NOMO-1 treated with DMSO at 0.1 percent for 48 hours (cell line): ENCODE data around the gene TMC8.
A peak's percentile ranks its signal among the peaks of the same experiment; 100 is the strongest.

Experiments used
- DNase-seq: peaks from one replicate; lab custom pipeline; 2025; ENCODE audit not compliant: unreplicated experiment; lab: John Stamatoyannopoulos, UW

TMC8 gene

DNA sequence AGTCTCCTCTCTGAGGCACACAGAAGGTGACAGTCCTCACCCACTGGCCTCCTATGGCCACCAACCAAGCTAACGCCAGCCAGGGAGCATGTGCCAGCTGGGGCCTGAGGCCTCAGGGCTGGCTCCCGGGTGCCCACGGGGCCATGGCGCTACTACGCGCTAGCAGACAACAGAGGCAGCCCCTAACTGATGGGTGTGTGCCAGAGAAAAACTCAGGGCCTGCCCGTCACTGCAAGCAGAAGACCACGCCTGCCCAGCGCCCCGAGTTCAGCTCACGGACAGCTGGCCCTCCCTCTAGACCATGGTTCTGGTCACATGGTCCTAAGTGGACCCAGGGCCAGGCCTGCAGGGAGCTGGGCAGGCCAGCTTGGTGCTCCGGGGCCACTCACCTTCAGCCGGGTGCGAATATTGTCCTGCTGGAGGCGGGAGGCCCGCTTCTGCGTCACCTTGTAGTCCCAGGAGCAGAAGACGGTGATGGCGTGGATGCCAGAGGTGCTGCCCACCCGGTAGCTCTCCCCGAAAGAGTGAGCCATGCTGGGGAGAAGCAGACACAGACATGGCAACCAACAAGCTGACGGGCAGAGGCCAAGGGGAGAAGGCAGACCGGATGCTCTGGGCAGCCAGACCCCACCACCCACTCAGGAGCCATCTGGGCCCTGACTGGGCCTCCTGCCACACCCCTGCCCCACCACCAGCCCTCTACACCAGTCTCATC lies 8.2 kb upstream of the TMC8 start:
- DNase-seq, result no peak

- no peak for DNase-seq
These were observed 7.7 kb upstream of the TMC8 start for GRCh38 chr17:78122931-78123249.

GRCh38 chr17:78123258-78123929 lies 7.2 kb upstream of the TMC8 start:
- no peak for DNase-seq

- peak; percentile 92 for DNase-seq
These were observed 6.3 kb upstream of the TMC8 start for GRCh38 chr17:78124081-78124835.

DNA sequence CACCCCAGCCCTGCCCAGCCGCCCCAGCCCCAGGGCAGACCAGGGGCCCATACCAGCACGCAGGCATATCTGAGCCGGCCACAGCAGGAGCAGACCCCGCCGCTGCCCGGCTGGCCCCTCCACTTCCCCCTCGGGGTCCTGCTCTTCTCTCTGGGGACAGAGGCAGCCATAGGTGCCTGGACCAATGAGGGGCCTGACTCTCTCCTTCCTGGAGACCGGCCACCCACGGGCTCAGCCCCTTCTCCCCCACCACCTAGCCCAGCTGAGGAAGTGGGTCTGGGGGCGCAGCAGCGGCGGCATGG lies 5.8 kb upstream of the TMC8 start:
- DNase-seq, result no peak

GRCh38 chr17:78125138-78125913 lies 5.2 kb upstream of the TMC8 start:
- no peak for DNase-seq

DNA sequence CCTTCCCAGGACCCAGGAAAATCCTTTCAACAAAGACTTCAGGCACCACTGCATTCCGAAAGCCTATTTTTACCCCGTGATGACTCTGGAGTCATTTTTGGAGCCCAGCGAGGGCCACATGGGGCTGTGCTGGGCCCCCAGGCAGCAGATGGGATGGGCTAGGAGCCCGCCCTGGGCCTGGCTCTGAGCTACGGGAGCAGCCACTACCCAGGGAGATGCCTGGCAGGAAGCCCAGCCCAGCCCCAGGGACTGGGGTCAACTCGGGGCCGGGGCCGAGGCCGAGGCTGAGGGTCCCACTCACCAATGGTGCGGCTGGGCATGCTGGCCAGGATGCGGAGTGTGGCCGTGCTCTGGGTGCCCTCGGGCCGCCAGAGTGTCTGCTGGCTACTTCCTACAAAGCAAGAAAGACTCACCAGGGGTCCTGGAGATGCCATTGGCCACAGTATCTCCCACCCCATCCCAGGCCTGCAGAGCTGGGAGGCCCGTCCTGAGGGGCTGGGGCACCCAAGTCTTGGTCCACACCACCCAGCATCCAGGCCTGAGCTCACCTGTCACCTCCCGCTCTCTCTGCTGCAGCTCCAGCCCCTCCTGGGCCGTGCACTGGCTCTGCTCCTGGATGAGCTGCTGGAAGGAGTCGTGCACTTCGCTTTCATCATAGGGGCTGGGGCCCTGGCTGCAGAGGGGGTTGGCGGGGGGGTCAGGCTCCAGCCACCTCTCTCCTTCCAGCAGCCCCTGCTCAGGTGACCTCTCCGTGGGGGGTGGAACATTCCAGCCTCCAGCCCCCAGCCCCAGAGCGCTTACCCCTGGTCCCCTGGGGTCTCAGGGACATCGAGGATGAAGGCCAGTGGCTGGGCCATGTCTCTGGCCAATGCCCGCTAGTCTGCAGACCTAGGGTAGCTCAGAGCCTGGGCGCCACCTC lies 4.3 kb upstream of the TMC8 start:
- DNase-seq, result no peak

DNA sequence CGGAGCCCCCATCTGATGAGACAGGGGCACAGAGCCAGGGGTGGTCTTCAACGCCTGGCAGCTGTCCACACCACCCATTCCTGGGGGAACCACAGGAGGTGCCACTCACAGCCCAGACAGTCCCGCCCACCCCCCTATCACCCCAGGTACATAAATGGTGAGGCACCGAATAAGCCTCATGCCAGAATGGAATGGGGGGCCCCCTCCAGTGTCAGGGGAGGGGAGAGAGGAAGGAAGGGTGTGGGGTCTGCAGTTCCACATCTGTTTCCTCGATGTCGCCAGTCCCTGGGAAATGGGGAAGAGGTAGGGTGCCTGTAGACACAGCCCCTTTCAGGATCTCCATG lies 3.7 kb upstream of the TMC8 start:
- DNase-seq, result no peak

- DNase-seq, result peak; percentile 86
These were observed 3.2 kb upstream of the TMC8 start for GRCh38 chr17:78127239-78127887.

GRCh38 chr17:78127888-78128550 lies 2.6 kb upstream of the TMC8 start:
- no peak for DNase-seq

DNA sequence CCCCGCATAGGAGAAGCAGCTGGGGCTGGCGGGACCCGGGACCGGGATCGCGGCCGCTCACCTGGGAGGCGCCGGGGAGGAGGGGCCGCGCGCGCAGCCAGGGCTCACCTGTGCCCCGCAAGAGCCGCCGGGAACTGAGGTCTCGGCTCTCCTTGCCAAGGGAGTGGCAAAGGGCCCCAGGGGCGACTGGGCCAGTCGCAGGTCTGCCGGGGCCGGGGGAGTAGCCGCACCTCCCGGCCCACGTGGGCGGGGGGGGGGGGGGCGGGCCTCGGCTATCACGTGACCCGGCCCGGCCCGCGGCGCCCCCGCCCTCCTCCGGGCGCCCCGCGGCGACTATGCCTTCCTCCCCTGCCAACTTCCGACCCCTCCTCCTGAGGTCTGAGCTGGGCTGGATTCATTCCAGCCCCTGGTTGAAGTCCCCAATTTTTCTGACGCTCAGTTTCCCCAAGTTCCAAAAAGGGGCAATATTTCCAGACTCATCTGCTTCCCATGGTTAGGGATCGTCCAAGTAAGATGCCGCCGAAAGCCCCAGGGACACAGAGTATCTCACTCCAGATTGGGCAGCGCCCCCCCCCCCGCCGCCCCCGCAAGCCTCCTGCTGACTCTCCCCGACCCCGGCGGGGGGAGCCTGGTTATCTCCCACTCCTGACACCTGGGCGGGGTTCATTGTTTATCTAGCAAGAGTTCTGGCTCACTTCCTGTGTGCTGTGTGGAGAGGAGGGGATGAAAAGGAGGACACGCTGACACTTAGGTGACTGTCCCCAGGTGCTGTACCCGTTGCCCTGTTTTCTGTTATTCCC lies 1.8 kb upstream of the TMC8 start, which contains the start of gene TMC6:
Gene TMC6 (minus strand): TSS at position 205 of the 800 bp plus-strand sequence. CDS start 1,923 bp downstream, outside the sequence.
- peak; percentile 54 for DNase-seq

DNA sequence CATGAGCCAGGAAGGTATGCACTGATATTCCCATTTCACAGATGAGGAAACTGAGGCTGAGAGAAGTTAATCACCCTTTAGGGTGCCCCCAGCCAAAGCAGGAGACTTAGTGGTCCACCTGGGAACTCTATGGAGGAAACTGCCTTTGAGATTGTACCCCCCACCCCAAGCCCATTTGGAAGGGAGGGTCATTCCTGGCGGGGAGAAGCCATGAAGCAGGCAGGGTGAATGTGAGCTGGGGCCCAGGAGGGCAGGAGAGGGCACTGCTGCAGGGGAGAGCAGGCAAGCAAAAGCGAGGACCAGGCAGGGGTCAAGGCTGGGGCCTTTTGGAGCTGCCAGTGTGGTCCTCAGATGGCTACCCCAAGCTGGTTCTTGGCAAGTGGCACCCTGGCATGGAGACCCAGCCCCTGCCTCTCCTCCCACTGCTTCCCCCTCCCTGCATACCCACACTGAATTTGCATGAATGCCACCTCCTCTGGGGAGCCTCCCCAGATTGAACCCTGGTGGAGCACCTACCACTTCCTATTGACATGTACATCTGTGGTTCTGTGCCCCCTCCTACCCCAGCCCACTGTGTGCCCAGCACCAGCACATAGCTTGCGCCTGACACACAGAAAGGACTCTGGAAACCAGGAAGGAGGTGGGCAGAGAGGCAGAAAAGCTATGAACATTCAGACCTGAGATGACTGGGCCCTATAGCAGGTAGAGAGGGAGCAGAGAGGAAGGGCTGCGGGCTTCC lies 1.1 kb upstream of the TMC8 start:
- peak; percentile 22 for DNase-seq

DNA sequence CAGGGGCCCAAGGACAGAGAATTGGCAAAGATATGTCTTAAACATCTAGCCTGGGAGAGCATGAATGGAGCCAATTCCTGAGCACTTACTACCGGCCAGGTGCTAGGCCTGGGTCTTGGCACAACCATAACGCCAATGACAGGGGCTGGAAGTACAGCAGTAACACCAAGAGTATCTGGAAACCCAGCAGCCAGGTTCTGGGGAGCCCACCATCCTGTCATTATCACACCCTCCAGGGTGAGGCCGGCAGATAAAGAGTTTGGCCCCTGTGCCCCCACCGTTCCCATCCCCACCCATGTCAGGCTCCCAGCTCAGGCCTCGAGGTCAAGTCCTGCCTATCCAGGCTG lies 508 bp upstream of the TMC8 start:
- DNase-seq, result no peak

GRCh38 chr17:78131172-78132083 lies 857 bp downstream of the TMC8 start:
- no peak for DNase-seq

DNA sequence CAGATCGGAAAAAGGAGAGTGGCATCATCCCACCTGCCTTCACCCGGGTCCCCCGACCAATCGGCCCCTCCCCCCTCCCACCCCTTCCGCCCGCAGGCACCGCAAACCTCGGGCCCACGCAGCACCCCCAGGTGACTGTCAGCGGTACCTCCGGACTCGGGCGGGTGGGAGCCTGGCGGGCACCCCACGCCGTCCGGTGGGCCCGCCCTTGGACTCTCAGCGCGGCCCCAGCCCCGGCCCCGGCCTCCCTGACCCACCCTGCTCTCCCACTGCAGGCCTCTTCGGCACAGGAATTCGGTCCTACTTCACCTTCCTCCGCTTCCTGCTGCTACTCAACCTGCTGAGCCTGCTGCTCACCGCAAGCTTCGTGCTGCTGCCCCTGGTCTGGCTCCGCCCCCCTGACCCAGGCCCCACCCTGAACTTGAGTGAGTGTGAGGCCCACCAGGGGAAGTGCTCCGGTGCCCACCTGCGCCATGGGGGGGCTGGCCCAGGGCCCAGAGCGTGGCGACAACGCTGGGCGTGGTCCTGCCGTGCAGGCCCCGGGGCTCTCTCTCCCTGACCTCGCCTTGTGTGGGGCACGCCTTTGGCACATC lies 1.6 kb downstream of the TMC8 start:
- DNase-seq, result no peak

- no peak for DNase-seq
These were observed 2.2 kb downstream of the TMC8 start for GRCh38 chr17:78132767-78133178.
